Gastroesophageal sphincter (tissue), 3 donors: ENCODE data around the gene ZNF714.

ENCODE experiments used
- EP300 ChIP-seq: sonication (generic); formaldehyde crosslinking; IDR thresholded peaks from one replicate; pipeline ENCODE4 v1.6.1; 2017; ENCODE audit warnings: antibody characterized with exemption, mild to moderate bottlenecking
- POLR2A ChIP-seq, 2 donors: fragments of 450-650 bp; IDR thresholded peaks; one replicate each; pipeline ENCODE4 v1.6.1; 2017; ENCODE audit warnings: antibody characterized with exemption in 2 of 2, mild to moderate bottlenecking in 2 of 2, moderate library complexity in 1 of 2
- POLR2AphosphoS5 ChIP-seq: sonication (generic); formaldehyde crosslinking; IDR thresholded peaks from one replicate; pipeline ENCODE4 v1.6.1; 2017; ENCODE audit warnings: antibody characterized with exemption
- TF ChIP-seq, protein P1 (sequence below), 4 experiments: fragments of 200-600 bp in 2 of 4; fragments of 450-650 bp in 2 of 4; sonication (generic) in 1 of 4; IDR thresholded peaks; one replicate each; pipeline ENCODE4 v1.5.1; 2017 to 2019; ENCODE audit warnings: antibody characterized with exemption in 4 of 4, mild to moderate bottlenecking in 2 of 4, moderate library complexity in 2 of 4

DNA sequence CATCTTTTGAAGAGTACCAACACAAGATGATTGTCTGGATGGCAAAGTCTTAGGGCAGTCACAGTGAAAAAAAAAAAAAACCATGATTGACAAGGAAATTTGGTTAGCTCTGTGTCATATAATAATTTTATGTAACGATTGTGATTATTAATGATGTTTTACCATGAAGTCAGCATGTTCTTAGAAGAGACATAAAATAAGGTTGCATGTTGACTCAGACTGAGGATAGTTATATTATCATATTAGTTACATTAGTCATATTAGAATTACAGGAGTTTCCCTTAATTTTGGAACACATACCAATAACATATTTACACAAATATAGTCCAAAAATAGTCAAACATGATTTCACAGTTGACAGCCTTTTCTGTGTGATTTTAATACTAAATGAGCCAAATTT, 65.5 kb downstream of the ZNF714 start:
- TF ChIP-seq, protein P1, sequence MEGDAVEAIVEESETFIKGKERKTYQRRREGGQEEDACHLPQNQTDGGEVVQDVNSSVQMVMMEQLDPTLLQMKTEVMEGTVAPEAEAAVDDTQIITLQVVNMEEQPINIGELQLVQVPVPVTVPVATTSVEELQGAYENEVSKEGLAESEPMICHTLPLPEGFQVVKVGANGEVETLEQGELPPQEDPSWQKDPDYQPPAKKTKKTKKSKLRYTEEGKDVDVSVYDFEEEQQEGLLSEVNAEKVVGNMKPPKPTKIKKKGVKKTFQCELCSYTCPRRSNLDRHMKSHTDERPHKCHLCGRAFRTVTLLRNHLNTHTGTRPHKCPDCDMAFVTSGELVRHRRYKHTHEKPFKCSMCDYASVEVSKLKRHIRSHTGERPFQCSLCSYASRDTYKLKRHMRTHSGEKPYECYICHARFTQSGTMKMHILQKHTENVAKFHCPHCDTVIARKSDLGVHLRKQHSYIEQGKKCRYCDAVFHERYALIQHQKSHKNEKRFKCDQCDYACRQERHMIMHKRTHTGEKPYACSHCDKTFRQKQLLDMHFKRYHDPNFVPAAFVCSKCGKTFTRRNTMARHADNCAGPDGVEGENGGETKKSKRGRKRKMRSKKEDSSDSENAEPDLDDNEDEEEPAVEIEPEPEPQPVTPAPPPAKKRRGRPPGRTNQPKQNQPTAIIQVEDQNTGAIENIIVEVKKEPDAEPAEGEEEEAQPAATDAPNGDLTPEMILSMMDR (IDR thresholded peaks at IDR 0.05) = no peak
- TF ChIP-seq POLR2AphosphoS5 (no peak), EP300 (no peak), POLR2A (IDR thresholded peaks at IDR 0.05) (no peak)
